Calu3 (cell line): Measurements from ENCODE around the gene IL17RC. TPM values are rescaled to one million over a fixed set of nuclear protein-coding genes. Genes with fewer than 3 reads are reported as not detected.

Source experiments
- BruUV-seq: library from RNA; stranded (reverse); fragments of 400-500 nt; replicated peaks from 2 replicates; lab custom pipeline; 2021; lab: Mats Ljungman, UMichigan
- CTCF ChIA-PET: fragments of 300-600 bp; sonication (Branson Sonifier 250); formaldehyde crosslinking; loops from one replicate; lab custom pipeline; 2022; ENCODE audit warnings: antibody characterized with exemption; lab: Charles Lee
- DNase-seq: peaks from one replicate; pipeline ENCODE4 v3.0.0; 2022
- H3K27ac Mint-ChIP-seq: one replicate; pipeline ENCODE4 v1.8.0; 2022; ENCODE audit warnings: mixed read lengths; ENCODE audit not compliant: unreplicated experiment
- H3K27me3 Mint-ChIP-seq: one replicate; pipeline ENCODE4 v1.8.0; 2022; ENCODE audit warnings: mixed read lengths; ENCODE audit not compliant: unreplicated experiment
- H3K36me3 Mint-ChIP-seq: one replicate; pipeline ENCODE4 v1.8.0; 2022; ENCODE audit warnings: mild to moderate bottlenecking, moderate library complexity, mixed read lengths; ENCODE audit not compliant: insufficient read depth, unreplicated experiment
- H3K4me1 Mint-ChIP-seq: one replicate; pipeline ENCODE4 v1.8.0; 2022; ENCODE audit warnings: mild to moderate bottlenecking, low read depth, mixed read lengths; ENCODE audit not compliant: unreplicated experiment
- H3K4me3 Mint-ChIP-seq: one replicate; pipeline ENCODE4 v1.8.0; 2022; ENCODE audit warnings: mild to moderate bottlenecking, low read depth, moderate library complexity, mixed read lengths; ENCODE audit not compliant: unreplicated experiment
- H3K9me3 Mint-ChIP-seq: one replicate; pipeline ENCODE4 v1.8.0; 2022; ENCODE audit warnings: low read depth, mixed read lengths; ENCODE audit not compliant: unreplicated experiment
- intact Hi-C: fragments of 100-400 bp; cut with micrococcal nuclease; formaldehyde crosslinking; loops from one replicate; pipeline ENCODE4 v1.10.0; 2022; ENCODE audit not compliant: unreplicated experiment
- total RNA-seq: library from RNA; stranded (reverse); gene quantifications from 2 replicates; pipeline ENCODE4 v1.2.3, GENCODE V29; 2022
- TF ChIP-seq, protein P1 (sequence below): fragments of 200-600 bp; IDR thresholded peaks from one replicate; pipeline ENCODE4 v1.8.0; 2022; ENCODE audit warnings: antibody characterized with exemption; ENCODE audit not compliant: unreplicated experiment

Gene IL17RC
- total RNA-seq, 1 experiment from 2014 or later: 19.1 TPM

DNA sequence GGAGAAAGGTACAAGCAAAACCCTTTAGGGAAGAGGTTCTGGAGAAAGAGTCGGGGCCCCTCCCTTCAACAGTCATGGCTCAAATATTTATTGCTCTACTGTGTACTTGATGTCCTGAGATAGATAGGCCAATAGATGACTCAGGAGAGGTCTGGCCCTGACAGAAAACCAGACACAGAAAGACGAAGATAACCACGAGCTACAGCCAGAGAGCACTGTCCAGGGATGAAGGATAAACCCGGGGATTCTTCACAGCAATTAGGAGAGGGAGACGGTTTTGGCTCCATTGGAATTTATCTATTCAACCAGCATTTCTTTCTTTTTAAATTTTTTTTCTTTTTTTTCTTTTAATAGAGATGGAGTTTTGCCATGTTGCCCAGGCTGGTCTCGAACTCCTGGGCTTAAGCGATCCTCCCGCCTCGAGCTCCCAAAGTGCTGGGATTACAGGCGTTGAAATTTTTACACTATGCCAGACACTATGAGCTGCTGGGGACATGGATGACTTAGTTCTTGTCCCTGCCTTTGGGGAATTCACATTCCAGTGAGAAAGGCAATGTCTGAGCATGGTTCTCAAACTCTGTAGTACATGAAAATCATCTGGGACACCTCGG lies 32.2 kb upstream of the IL17RC start:
- Mint-ChIP-seq H3K27me3 (no peaks in the 10 kb centered on the region), H3K36me3 (peaks cover 5% of the 10 kb centered on the region), H3K9me3 (no peaks in the 10 kb centered on the region), H3K4me3 (no peak overlapping the region), H3K4me1 (peaks cover 23% of the 10 kb centered on the region), H3K27ac (peak overlapping the region; percentile 66)
- TF ChIP-seq, protein P1, sequence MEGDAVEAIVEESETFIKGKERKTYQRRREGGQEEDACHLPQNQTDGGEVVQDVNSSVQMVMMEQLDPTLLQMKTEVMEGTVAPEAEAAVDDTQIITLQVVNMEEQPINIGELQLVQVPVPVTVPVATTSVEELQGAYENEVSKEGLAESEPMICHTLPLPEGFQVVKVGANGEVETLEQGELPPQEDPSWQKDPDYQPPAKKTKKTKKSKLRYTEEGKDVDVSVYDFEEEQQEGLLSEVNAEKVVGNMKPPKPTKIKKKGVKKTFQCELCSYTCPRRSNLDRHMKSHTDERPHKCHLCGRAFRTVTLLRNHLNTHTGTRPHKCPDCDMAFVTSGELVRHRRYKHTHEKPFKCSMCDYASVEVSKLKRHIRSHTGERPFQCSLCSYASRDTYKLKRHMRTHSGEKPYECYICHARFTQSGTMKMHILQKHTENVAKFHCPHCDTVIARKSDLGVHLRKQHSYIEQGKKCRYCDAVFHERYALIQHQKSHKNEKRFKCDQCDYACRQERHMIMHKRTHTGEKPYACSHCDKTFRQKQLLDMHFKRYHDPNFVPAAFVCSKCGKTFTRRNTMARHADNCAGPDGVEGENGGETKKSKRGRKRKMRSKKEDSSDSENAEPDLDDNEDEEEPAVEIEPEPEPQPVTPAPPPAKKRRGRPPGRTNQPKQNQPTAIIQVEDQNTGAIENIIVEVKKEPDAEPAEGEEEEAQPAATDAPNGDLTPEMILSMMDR: no peak
- CTCF ChIA-PET: interaction anchor here (0.5 to 1.2 kb wide), 6 partner anchors 13 to 320 kb away, joined by 3 to 8 read pairs (median 4); no protein-coding TSS in a partner anchor
- peak; percentile 36 for DNase-seq
- no TSS peak for BruUV-seq
- intact Hi-C loops: no loop called here

DNA sequence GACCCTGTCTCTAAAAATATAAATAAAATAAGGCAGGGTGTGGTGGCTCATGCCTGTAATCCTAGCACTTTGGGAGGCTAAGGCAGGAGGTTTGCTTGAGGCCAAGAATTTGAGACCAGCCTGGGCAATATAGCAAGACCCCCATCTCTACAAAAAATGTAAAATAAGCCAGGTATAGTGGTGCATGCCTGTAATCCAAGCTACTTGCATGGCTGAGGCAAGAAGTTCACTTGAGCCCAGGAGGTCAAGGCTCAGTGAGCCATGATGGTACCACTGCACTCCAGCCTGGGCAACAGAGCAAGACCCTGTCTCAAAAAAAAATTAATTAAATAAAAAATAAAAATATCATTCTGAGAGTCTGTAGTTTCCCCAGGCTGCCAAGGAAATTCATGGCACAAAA lies 30.6 kb upstream of the IL17RC start:
- H3K4me1 Mint-ChIP-seq: peaks cover 13% of the 10 kb centered on the region
- intact Hi-C loops: no loop called here
- no peak overlapping the region for H3K27ac Mint-ChIP-seq
- no peaks in the 10 kb centered on the region for H3K9me3 Mint-ChIP-seq
- peaks cover 12% of the 10 kb centered on the region for H3K36me3 Mint-ChIP-seq
- no peak overlapping the region for H3K4me3 Mint-ChIP-seq
- TF ChIP-seq, protein P1: no peak
- CTCF ChIA-PET: no interaction called here
- DNase-seq: no peak
- BruUV-seq: no TSS peak
- no peaks in the 10 kb centered on the region for H3K27me3 Mint-ChIP-seq

DNA sequence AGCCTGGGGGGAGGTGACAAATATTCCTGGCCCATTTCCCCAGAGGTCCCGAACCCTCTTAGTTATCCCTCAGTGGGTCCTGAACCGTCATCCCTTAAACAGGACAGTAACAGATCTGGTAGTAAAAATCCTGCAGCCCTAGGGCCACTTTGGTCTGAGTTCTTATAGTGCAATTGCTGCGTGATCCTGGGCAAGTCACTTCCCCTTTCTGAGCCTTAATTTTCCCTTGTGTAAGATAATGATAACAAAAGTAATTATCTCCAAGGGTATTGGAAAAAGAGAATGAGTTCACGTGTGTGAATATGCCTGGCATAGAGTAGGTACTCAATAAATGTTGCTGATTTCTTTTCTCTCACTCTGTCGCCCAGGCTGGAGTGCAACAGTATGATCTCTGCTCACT lies 29.4 kb upstream of the IL17RC start:
- CTCF ChIA-PET: interaction anchor here (0.8 kb wide), 1 partner anchor 10 kb away, joined by 3 read pairs; no protein-coding TSS in a partner anchor
- no peaks in the 10 kb centered on the region for H3K27me3 Mint-ChIP-seq

DNA sequence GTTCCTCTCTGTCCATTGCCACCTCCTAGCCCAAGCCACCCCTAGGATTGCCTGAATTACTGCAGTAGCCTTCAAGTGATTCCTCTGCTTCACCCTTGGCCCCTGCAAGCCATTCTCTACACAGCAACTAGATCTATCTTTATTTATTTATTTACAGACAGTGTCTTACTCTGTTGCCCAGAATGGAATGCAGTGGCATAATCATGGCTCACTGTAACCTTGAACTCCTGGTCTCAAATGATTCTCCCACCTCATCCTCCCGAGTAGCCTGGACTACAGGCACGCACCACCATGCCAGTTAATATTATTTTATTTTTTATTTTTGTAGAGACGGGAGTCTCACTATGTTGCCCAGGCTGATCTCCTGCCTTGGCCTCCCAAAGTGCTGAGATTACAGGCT lies 28.4 kb upstream of the IL17RC start:
- H3K27me3 Mint-ChIP-seq: no peaks in the 10 kb centered on the region
- intact Hi-C loops: no loop called here

More for the DNA sequence above, 29.4 kb upstream of the IL17RC start:
- Mint-ChIP-seq H3K4me1 (peaks cover 20% of the 10 kb centered on the region), H3K27ac (no peak overlapping the region), H3K9me3 (peaks cover 2% of the 10 kb centered on the region), H3K4me3 (no peak overlapping the region), H3K36me3 (peaks cover 20% of the 10 kb centered on the region)
- no TSS peak for BruUV-seq
- TF ChIP-seq, protein P1: no peak
- intact Hi-C loops: no loop called here
- no peak for DNase-seq

More for the DNA sequence above, 28.4 kb upstream of the IL17RC start:
- Mint-ChIP-seq H3K4me1 (peaks cover 27% of the 10 kb centered on the region), H3K36me3 (peaks cover 25% of the 10 kb centered on the region), H3K9me3 (peaks cover 5% of the 10 kb centered on the region), H3K27ac (no peak overlapping the region), H3K4me3 (no peak overlapping the region)
- TF ChIP-seq, protein P1: no peak
- DNase-seq: no peak
- BruUV-seq: no TSS peak
- CTCF ChIA-PET: no interaction called here
